ENCODE results near the gene TBC1D32. TPM values are rescaled to one million over a fixed set of nuclear protein-coding genes. Genes with fewer than 3 reads are reported as not detected.
"Not testable (repeated sequence)": the region's sequence is repeated elsewhere in the genome, so short reads cannot be mapped to it uniquely, and the experiment has no call there.

The TBC1D32 gene
- total and polyA plus RNA-seq, 2 donors = 1.4 to 62.8 TPM

- no peak for DNase-seq (ENCODE audit: extremely low spot score)
- no peak overlapping the region for H3K4me3 ChIP-seq (ENCODE audit: low read depth, low read length)
- H3K4me1 ChIP-seq (ENCODE audit: insufficient read depth) = no peaks in the 10 kb centered on the region
- WGBS = 78% methylated on average over 4 of the region's 4 CpGs
- no peak overlapping the region for H3K27ac ChIP-seq (ENCODE audit: low read depth)
- H3K36me3 ChIP-seq (ENCODE audit: insufficient read depth) = no peaks in the 10 kb centered on the region
These were observed 24.4 kb downstream of the TBC1D32 start for GRCh38 chr6:121309768-121310469.

GRCh38 chr6:121305957-121306607 is 28.2 kb downstream of the TBC1D32 start:
- DNase-seq (ENCODE audit: extremely low spot score) = no peak
- Histone ChIP-seq H3K27ac (ENCODE audit: low read depth) (no peak overlapping the region), H3K4me1 (ENCODE audit: insufficient read depth) (no peaks in the 10 kb centered on the region), H3K4me3 (ENCODE audit: low read depth, low read length) (no peak overlapping the region), H3K36me3 (ENCODE audit: insufficient read depth) (no peaks in the 10 kb centered on the region)
- WGBS = 55% methylated on average over 7 of the region's 7 CpGs

- Histone ChIP-seq H3K4me3 (ENCODE audit: low read depth, low read length) (no peak overlapping the region), H3K27ac (ENCODE audit: low read depth) (no peak overlapping the region), H3K36me3 (ENCODE audit: insufficient read depth) (no peaks in the 10 kb centered on the region), H3K4me1 (ENCODE audit: insufficient read depth) (no peaks in the 10 kb centered on the region)
- no peak for DNase-seq (ENCODE audit: extremely low spot score)
These were observed 31.4 kb downstream of the TBC1D32 start for GRCh38 chr6:121302882-121303281.

GRCh38 chr6:121301156-121301555 is 33.1 kb downstream of the TBC1D32 start:
- H3K4me1 ChIP-seq (ENCODE audit: insufficient read depth); H3K36me3 ChIP-seq (ENCODE audit: insufficient read depth); H3K4me3 ChIP-seq (ENCODE audit: low read depth, low read length); H3K27ac ChIP-seq (ENCODE audit: low read depth); DNase-seq (ENCODE audit: extremely low spot score): not testable (repeated sequence)
- WGBS = 91% methylated on average over 3 of the region's 3 CpGs

- Histone ChIP-seq H3K4me3 (ENCODE audit: low read depth, low read length) (no peak overlapping the region), H3K4me1 (ENCODE audit: insufficient read depth) (no peaks in the 10 kb centered on the region), H3K36me3 (ENCODE audit: insufficient read depth) (no peaks in the 10 kb centered on the region), H3K27ac (ENCODE audit: low read depth) (no peak overlapping the region)
- WGBS = 79% methylated on average over 1 of the region's 1 CpG
- no peak for DNase-seq (ENCODE audit: extremely low spot score)
These were observed 36.6 kb downstream of the TBC1D32 start for GRCh38 chr6:121297694-121298093.

- Histone ChIP-seq H3K4me3 (ENCODE audit: low read depth, low read length) (no peak overlapping the region), H3K4me1 (ENCODE audit: insufficient read depth) (no peaks in the 10 kb centered on the region), H3K27ac (ENCODE audit: low read depth) (no peak overlapping the region), H3K36me3 (ENCODE audit: insufficient read depth) (no peaks in the 10 kb centered on the region)
- no peak for DNase-seq (ENCODE audit: extremely low spot score)
- 93% methylated on average over 1 of the region's 1 CpG for WGBS
These were observed 49.2 kb downstream of the TBC1D32 start for GRCh38 chr6:121285041-121285440.

- DNase-seq (ENCODE audit: extremely low spot score) = no peak
- 80% methylated on average over 3 of the region's 3 CpGs for WGBS
- Histone ChIP-seq H3K4me1 (ENCODE audit: insufficient read depth) (no peaks in the 10 kb centered on the region), H3K36me3 (ENCODE audit: insufficient read depth) (no peaks in the 10 kb centered on the region), H3K4me3 (ENCODE audit: low read depth, low read length) (no peak overlapping the region), H3K27ac (ENCODE audit: low read depth) (no peak overlapping the region)
These were observed 59.5 kb downstream of the TBC1D32 start for GRCh38 chr6:121274666-121275295.

- no peak for DNase-seq (ENCODE audit: extremely low spot score)
- Histone ChIP-seq H3K27ac (ENCODE audit: low read depth) (no peak overlapping the region), H3K4me3 (ENCODE audit: low read depth, low read length) (no peak overlapping the region), H3K36me3 (ENCODE audit: insufficient read depth) (no peaks in the 10 kb centered on the region), H3K4me1 (ENCODE audit: insufficient read depth) (no peaks in the 10 kb centered on the region)
- WGBS = 62% methylated on average over 3 of the region's 3 CpGs
These were observed 70.5 kb downstream of the TBC1D32 start for GRCh38 chr6:121263742-121264141.

GRCh38 chr6:121260651-121261102 is 73.6 kb downstream of the TBC1D32 start:
- WGBS = 74% methylated on average over 9 of the region's 9 CpGs

GRCh38 chr6:121247386-121247785 is 86.9 kb downstream of the TBC1D32 start:
- no peak overlapping the region for H3K4me3 ChIP-seq (ENCODE audit: low read depth, low read length)
- no peaks in the 10 kb centered on the region for H3K36me3 ChIP-seq (ENCODE audit: insufficient read depth)
- no peaks in the 10 kb centered on the region for H3K4me1 ChIP-seq (ENCODE audit: insufficient read depth)
- H3K27ac ChIP-seq (ENCODE audit: low read depth) = no peak overlapping the region
- DNase-seq (ENCODE audit: extremely low spot score) = no peak

More at GRCh38 chr6:121260651-121261102, 73.6 kb downstream of the TBC1D32 start:
- no peaks in the 10 kb centered on the region for H3K4me1 ChIP-seq (ENCODE audit: insufficient read depth)
- H3K36me3 ChIP-seq (ENCODE audit: insufficient read depth) = no peaks in the 10 kb centered on the region
- H3K27ac ChIP-seq (ENCODE audit: low read depth) = no peak overlapping the region
- DNase-seq (ENCODE audit: extremely low spot score) = no peak
- no peak overlapping the region for H3K4me3 ChIP-seq (ENCODE audit: low read depth, low read length)

GRCh38 chr6:121242386-121242785 is 91.9 kb downstream of the TBC1D32 start:
- Histone ChIP-seq H3K4me1 (ENCODE audit: insufficient read depth) (no peaks in the 10 kb centered on the region), H3K36me3 (ENCODE audit: insufficient read depth) (no peaks in the 10 kb centered on the region), H3K27ac (ENCODE audit: low read depth) (no peak overlapping the region), H3K4me3 (ENCODE audit: low read depth, low read length) (no peak overlapping the region)
- DNase-seq (ENCODE audit: extremely low spot score) = no peak
- 88% methylated on average over 2 of the region's 2 CpGs for WGBS

GRCh38 chr6:121237859-121238258 is 96.4 kb downstream of the TBC1D32 start:
- Histone ChIP-seq H3K36me3 (ENCODE audit: insufficient read depth) (no peaks in the 10 kb centered on the region), H3K4me1 (ENCODE audit: insufficient read depth) (no peaks in the 10 kb centered on the region), H3K27ac (ENCODE audit: low read depth) (no peak overlapping the region), H3K4me3 (ENCODE audit: low read depth, low read length) (no peak overlapping the region)
- DNase-seq (ENCODE audit: extremely low spot score) = no peak
- WGBS = 98% methylated on average over 1 of the region's 1 CpG

- DNase-seq (ENCODE audit: extremely low spot score) = no peak
- H3K4me1 ChIP-seq (ENCODE audit: insufficient read depth) = no peaks in the 10 kb centered on the region
- H3K36me3 ChIP-seq (ENCODE audit: insufficient read depth) = no peaks in the 10 kb centered on the region
- H3K27ac ChIP-seq (ENCODE audit: low read depth) = no peak overlapping the region
- no peak overlapping the region for H3K4me3 ChIP-seq (ENCODE audit: low read depth, low read length)
These were observed 97.3 kb downstream of the TBC1D32 start for GRCh38 chr6:121236984-121237383.

GRCh38 chr6:121235386-121235785 is 98.9 kb downstream of the TBC1D32 start:
- no peaks in the 10 kb centered on the region for H3K4me1 ChIP-seq (ENCODE audit: insufficient read depth)
- WGBS = 97% methylated on average over 3 of the region's 3 CpGs
- peaks cover 1% of the 10 kb centered on the region for H3K36me3 ChIP-seq (ENCODE audit: insufficient read depth)
- H3K4me3 ChIP-seq (ENCODE audit: low read depth, low read length) = no peak overlapping the region
- H3K27ac ChIP-seq (ENCODE audit: low read depth) = no peak overlapping the region
- DNase-seq (ENCODE audit: extremely low spot score) = no peak

Data from urinary bladder (tissue), 4 donors.